HG03378 (cell line): Measurements from ENCODE around the gene C12orf56.
A peak's percentile ranks its signal among the peaks of the same experiment; 100 is the strongest.
"Not testable (repeated sequence)": the region's sequence is repeated elsewhere in the genome, so short reads cannot be mapped to it uniquely, and the experiment has no call there.

ENCODE experiments used
- ATAC-seq: cut with Tn5 transposase; IDR thresholded peaks from one replicate; pipeline ENCODE4 v1.9.1; 2021; ENCODE audit warnings: mild to moderate bottlenecking, moderate library complexity; ENCODE audit not compliant: unreplicated experiment

C12orf56 gene

DNA sequence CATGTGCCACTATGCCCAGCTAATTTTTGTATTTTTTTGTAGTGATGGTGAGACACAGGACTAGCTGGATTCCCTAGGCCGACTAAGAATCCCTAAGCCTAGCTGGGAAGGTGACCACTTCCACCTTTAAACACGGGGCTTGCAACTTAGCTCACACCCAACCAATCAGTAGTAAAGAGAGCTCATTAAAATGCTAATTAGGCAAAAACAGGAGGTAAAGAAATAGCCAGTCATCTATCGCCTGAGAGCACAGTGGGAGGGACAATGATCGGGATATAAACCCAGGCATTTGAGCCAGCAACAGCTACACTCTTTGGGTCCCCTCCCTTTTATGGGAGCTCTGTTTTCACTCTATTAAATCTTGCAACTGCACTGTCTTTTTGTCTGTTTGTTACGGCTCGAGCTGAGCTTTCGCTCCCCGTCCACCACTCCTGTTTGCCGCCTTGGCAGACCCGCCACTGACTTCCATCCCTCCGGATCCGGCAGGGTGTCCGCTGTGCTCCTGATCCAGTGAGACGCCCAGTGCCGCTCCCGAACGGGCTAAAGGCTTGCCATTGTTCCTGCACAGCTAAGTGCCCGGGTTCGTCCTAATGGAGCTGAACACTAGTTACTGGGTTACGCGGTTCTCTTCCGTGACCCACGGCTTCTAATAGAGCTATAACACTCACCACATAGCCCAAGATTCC, 70.9 kb downstream of the C12orf56 start:
- ATAC-seq = not testable (repeated sequence)

DNA sequence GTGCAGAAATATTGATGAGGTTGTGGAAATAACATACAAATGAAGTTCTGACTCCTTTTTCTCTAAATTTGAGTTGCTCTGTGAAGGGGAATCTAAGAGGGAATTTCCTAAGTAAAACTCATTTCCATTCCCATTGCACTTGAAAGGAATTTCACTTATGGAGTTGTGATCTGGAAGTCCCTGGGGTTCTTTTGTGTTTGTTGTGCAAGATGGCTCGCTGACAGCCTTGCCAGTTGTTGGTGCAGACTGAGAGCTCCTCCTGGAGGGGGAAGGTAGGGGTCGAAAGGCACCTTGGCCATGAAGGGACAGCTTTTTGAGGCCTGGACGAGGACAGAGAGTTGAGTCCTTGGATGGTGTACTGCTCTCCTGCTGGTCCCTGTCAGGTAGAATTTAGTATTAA, 72.0 kb downstream of the C12orf56 start:
- ATAC-seq = no peak

DNA sequence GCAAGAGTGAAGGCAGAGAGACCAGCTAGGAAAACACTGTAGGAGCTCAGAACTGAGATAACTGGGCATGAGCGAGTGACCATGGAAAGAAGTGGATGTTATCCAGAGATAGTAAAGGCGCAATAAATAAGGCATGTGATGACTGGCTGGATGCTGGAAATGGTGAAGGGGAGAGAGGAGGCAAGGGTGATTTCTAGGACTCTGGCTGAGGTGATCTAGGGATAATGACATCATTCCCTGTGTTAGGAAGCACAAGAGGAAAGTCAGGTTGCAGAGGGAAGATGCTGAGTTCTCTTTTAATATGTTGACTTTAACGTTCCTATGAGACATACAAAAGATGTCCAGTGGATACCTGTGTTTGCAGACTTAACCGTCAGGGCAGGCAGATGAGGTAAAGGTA, 78.7 kb downstream of the C12orf56 start:
- no peak for ATAC-seq

DNA sequence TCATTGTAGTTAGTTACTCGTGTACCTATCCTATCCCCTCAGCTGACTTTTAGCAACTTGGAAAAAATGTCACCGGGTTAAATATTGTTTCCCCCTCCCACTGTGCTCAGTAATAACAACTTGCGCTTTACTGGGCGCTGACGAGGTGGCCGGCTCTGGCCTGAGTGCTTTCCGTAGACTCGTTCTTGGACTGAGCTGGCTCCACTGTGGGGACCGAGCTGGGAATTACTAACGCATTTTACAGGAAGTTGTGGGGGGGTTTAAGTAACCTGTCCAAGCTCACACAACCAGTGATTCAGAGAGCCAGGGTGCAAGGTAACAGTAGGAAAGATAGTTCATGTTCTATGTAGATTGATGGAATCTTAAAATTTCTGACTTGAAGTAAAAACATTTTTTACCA, 86.0 kb downstream of the C12orf56 start:
- no peak for ATAC-seq

DNA sequence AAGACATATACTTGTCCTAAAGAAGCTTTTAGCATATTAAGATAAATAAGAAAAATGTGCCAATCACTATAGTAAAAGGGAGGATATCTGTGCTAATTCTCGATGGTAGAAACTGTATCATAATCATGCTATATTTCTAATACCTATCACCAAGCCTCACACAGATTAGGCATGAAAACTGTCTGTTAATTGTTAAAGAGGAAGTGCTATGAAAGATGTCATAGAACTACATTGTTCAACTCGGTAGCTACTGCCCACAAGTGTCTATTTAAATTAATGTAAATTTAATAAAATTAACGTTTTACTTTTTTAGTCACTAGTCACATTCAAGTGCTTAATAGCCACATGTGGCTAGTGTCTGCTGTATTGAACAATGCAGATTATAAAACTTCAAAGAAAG, 90.9 kb downstream of the C12orf56 start:
- no peak for ATAC-seq

DNA sequence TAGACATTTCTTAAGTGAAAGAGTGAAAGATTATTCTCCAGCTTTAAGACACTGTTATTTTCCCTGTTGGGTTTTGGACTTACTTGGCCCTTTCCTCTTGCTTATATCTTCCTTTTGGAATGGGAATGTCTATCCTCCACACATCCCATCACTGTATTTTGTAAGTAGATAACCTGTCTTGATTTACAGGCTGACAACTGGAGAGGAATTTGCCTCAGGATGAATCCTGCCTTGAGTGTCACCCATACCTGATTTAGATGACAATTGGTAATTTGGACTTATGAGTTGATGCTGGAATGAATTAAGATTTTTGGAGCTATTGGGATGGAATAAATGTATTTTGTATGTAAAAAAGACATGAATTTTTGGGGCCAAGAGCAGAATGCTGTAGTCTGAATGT, 94.3 kb downstream of the C12orf56 start:
- no peak for ATAC-seq

DNA sequence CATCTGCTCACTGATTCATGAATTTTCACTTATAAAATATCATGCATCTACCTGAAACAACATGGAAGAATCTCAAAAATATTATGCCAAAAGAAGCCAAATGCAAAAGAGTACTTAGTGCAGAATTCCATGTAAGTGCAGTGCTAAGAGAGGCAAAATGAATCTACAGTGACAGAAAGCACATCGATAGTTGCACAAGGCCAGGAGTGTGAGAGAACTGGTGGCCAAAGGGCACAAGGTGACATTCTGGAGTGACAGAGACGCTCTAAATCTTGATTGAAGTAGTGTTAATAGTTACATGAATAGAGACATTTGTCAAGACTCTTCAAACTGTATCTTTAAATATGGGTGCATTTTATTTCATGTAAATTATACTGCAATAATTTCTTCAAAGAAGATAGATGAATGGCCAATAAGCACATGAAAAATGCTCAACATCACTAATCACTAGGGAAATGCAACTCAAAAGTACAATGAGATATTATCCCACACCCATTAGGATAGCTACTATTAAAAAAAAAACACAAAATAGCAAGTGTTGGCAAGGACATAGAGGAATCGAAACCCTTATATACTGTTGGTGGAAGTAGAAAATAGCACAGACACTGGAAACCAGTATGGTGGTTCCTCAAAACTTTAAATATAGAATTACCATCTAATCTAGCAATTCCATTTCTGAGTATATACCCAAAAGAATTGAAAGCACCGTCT, 96.7 kb downstream of the C12orf56 start:
- ATAC-seq = peak; percentile 18

DNA sequence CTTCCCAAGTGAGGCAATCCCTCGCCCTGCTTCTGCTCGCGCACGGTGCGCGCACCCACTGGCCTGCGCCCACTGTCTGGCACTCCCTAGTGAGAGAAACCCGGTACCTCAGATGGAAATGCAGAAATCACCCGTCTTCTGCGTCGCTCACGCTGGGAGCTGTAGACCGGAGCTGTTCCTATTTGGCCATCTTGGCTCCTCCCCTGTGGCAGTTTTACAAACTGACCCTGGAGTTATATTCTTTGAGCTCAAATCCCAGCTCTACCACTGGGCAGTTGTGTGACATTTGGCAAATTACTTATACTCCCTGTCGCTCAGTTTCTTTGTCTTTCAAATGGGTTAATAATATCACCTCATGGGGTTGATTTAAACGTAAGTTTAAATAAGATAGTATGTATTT, 97.4 kb downstream of the C12orf56 start:
- not testable (repeated sequence) for ATAC-seq

DNA sequence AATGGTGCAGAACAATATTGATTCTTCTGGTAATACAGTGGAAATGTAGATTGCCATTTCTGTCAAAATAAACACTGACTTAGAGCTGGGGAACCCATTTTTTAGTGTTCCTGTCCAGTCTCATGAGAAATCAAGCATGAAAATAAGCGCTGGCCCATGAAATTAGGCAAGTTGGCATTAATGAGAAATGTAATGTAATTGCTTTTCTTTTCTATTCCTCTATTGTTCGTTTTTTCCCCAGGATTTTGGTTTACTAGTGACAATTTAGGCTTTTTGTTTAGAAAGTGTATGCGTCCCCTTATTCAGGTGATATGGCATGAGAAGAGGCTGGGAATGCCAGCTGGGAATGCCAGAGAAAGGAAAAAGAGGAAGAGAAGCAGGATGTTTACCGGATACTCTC, 104.0 kb downstream of the C12orf56 start:
- no peak for ATAC-seq

DNA sequence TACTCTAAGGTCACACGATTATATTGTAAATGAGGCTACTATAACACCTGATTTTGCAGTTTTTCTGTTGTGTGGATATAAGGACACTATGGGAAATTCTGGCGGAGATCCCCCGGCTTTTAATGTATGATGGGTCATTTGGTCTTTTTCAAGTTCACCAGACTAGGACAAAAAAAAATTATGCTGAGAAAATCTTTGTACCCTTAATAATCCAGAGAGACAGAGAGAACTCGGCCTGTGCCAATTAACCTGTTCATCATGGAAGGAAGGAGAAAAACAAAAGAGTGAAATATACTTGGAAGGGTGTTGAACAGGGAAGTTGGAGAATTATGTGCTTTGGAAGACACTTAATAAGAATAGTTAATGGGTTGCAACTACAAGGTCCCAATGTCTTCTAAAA, 106.3 kb downstream of the C12orf56 start:
- no peak for ATAC-seq

DNA sequence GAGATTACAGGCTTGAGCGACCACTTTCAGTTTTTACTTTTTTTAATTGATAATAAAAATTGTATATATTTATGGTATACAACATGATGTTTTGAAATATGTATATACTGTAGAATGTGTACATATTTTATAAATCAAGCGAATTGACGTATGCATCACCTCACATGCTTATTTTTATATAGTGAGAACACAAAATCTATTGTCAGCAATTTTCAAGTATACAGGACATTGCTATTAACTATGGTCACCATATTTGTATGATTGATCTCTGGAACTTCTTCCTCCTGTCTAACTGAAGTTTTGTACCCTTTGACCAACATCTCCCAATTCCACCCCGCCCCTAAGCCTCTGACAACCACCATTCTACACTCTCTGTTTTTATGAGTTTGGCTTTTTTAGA, 112.1 kb downstream of the C12orf56 start:
- no peak for ATAC-seq

DNA sequence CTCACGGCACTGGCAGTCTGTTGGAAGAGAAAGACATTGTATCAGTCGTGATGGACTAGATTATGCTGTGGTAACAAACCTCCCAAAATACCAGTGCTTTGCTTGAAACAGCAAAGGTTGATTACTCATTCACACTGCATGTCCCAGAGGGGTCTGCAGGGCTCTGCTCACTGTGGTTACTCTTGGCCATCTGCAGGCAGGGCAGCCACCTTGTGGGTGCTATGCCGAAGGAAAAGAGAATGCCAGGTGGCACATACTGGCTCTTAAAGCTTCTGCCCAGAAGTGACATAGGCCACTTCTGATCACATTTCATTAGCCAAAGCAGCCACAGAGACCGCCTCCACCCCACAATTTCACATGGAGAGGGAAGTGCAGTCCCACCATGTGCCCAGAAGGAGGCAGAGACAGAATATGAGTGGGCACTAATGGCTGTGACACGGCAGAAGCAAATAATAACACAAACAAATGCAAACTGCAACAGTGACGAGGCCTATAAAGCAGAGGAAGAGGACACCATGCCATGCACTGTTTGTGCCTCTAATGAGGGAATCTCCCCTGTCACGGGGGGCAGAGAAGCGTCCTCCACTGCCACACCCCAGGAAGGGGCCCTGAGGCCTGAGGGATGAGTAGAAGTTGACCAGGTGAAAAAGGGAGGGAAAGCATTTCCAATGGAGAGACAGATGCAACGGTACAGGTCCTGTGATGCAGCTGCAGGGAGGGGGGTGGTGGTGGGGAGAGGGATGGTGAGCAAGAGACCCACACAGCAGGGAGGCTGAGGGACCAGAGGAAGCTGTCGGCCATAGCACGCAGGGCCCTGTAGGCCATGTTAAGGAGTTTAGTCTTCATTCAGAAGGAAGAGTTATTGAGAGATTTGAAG, 116.8 kb downstream of the C12orf56 start:
- no peak for ATAC-seq

DNA sequence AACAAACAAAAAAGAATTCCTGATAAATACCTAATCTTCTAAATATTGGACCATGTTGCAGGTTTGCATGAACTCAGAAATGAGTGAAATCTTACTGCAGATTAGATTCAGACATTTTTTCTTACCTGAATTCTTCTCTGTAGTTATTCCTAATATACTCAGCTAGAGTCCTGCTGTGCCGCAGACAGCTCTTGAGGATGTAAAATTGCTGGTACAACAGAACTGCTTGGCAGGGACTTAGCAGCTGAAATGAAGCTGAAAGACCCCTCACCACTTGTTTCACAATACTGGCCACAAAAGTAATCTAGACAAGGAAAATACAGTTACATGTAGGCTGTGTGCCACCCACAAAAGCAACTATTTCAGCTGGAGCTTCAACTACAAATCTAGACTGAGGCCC, 120.1 kb downstream of the C12orf56 start:
- no peak for ATAC-seq

DNA sequence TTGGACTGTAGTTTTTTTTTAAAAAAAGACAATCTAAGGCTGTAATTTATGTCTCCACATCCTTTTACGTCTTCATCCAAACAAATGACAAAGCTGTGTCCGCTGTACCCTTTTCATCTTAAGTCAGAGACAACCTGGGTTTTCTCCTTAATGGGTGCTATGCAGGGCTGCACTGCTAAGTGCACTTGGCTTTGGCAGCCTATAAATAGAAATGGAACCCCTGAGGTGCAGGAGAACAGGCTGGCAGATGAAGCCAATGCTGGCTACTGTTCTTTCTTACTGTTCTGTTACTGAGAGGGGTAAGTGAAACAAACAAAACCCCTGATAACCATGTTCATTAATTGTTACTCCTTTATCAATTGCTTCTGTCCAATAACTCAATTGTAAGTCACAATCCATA, 121.4 kb downstream of the C12orf56 start:
- ATAC-seq = no peak

DNA sequence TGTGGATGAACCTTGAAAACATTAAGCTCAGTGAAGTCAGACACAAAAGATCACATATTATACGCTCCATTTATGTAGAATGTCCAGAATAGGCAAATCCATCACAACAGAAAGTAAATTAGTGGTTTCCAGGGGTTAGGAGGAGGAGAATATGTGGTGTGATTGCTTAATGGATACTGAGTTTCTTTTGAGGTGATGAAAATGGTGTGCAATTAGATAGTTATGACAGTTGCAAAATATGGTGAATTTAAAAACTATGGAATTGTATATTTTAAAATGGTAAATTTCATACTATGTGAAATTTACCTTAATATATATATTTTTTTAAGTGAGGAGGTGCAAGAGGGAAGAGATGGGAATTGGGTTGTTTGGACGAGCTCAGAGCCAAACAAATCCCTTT, 122.1 kb downstream of the C12orf56 start:
- no peak for ATAC-seq

DNA sequence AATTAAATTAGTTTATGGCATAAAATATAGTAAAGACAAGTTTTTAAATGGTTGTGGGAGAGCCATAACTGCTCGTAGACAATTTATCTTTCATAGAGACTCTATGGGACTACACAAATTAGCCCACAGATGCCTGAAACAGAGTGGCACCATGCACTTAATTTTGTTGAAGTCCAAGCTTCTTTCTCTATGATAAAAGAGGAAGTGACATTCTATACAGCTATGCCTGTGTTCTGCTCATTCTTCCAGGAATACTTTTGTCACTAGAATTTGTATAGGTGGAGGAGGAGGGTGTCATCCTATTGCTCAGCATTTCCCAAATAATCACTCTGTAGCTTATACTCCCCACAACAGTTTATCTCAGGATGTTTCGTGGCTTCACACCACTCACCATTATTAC, 124.7 kb downstream of the C12orf56 start:
- ATAC-seq = no peak

DNA sequence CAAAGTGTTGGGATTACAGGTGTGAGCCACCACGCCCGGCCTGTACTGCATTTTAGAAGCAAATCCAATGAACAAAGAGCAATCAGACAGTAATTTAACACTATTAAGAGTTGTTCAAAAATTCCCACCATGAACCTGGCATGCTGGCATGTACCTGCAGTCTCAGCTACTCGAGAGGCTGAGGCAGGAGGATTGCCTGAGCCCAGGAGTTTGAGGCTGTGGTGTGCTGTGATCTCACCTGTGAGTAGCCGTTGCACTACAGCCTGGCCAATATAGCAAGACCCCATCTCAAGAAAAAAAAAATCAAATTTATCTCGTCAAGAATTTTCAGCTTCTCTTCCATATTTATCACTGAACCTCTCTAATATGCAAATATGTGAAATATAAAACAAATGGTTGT, 128.7 kb downstream of the C12orf56 start:
- no peak for ATAC-seq

DNA sequence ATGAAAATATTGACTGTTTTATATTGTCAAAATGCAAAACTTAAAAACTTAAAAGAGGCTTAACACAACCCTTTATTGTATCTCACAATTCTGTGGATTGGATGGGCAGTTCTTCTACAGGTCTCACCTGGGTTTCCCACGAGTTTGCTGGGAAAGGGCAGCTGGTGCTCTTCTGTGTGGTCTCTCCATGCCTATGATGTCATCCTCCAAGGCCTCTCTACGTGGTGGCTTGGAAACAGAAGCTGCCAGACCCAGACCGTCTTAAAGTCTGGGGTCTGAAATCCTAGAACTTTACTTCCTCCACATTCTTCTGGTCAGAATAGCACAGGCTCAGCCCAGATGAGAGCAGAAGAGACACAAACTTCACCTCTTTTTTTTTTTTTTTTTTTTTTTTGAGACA, 132.0 kb downstream of the C12orf56 start:
- ATAC-seq = no peak

DNA sequence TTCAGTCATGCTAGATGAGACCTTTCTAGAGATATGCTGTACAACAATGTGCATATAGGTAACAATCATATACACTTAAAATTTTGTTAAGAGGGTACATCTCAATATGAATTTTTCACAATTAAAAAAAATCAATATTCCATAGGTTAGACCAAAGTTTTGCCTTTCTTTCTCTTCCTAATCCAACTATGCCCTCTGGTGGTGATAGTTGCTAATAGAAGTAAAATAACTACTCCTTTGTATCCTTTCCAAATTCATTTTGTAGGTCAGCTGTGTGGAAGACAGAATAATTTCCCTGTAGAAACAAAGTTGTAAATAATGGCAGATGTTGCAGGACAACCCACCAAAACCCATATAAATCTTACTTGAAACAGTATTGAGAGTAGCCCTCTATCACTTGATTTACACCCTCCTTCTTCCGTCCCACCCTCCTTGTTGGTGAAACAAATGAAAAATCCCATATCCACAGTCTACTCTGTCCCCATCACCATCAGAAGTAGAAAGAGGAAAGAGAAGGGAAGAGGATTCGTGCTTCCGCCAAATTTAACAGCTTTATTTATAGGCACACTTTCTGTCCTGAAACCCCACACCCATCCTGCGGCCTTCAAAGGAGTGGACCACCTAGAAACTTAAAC, 134.3 kb downstream of the C12orf56 start:
- no peak for ATAC-seq

DNA sequence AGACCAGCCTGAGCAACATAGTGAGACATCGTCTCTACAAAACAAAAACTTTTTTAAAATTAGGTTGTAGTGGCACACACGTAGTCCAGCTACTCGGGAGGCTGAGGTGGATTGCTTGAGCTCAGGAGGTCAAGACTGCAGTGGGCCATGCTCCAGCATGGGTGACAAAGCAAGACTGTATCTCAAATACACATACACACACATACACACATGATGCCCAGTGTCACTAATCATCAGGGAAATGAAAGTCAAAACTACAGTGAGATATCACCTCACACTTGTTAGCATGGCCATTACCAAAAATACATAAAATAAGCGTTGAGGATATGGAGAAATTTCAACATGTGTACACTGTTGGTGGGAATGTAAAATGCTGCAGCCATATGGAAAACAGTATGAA, 135.3 kb downstream of the C12orf56 start:
- no peak for ATAC-seq

DNA sequence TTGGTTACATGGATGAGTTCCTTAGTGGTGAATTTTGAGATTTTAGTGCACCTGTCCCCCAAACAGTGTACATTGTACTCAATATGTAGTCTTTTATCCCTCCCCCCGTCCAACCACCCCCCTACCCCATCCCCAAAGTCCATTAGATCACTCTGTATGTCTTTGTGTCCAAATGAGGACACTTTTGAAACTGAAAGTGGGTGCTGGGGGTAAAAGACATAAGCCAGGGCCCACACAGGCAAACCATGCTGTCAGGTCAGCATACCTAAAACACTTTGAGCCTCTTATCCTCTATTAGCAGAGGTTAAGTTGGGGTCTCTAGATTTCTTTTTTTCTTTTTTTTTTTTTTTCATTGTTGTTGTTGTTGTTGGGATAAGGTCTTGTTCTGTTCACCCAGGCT, 137.2 kb downstream of the C12orf56 start:
- ATAC-seq = no peak
